Measurements from ENCODE around the gene MLST8. TPM values are rescaled to one million over a fixed set of nuclear protein-coding genes. Genes with fewer than 3 reads are reported as not detected.

The MLST8 gene
- polyA plus RNA-seq, 3 donors: 29.9 to 54.3 (median 30.5) TPM

DNA sequence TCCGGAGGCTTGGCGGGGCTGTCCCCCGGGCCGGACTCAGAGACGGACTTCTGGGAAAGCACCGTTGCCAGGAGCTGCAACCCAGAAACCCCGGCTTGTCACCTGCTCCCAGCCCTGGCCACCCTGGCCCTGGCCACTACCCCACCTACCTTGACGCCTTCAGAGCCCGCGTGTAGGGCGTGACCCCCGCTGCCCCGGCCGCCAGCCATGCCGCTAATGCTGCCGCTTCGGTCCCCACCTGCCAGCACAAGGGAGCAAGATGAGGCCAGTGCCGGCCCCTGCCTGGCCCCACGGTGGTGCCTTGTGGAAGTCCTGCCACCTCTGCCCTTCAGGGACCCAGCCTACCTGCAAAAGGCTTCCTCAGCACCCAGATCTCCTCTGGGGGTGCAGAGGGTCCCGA, 20.3 kb upstream of the MLST8 start:
- H3K4me3 ChIP-seq (replicated peaks in 1 of 3; ENCODE audit: low read depth in 2 of 3, low read length in 3 of 3): no peak overlapping the region
- DNase-seq: no peak
- H3K4me1 Mint-ChIP-seq: no peaks in the 10 kb centered on the region
- intact Hi-C loops (cut with micrococcal nuclease): no loop called here
- H3K4me1 ChIP-seq (ENCODE audit: control insufficient read depth in 1 of 2, insufficient read depth in 2 of 2, low read length in 2 of 2): no peaks in the 10 kb centered on the region
- H3K79me2 ChIP-seq (ENCODE audit: insufficient read depth, low read length): no peaks in the 10 kb centered on the region
- WGBS (ENCODE audit: insufficient coverage): 94% methylated on average over 20 of the region's 20 CpGs
- H3K9ac ChIP-seq (ENCODE audit: insufficient read depth, low read length, poor library complexity, severe bottlenecking): no peak overlapping the region
- H3K4me3 Mint-ChIP-seq: no peak overlapping the region
- H3K4me2 ChIP-seq (replicated peaks; ENCODE audit: extremely low read depth, low read length, poor library complexity, severe bottlenecking): no peak overlapping the region
- no peak overlapping the region for H3K27ac ChIP-seq (ENCODE audit: low read depth in 1 of 2, low read length in 2 of 2)
- H3K9me3 ChIP-seq (replicated peaks in 1 of 2; ENCODE audit: control insufficient read depth in 1 of 2, insufficient read depth in 1 of 2, low read length in 2 of 2): no peaks in the 10 kb centered on the region
- TF ChIP-seq, protein P1, sequence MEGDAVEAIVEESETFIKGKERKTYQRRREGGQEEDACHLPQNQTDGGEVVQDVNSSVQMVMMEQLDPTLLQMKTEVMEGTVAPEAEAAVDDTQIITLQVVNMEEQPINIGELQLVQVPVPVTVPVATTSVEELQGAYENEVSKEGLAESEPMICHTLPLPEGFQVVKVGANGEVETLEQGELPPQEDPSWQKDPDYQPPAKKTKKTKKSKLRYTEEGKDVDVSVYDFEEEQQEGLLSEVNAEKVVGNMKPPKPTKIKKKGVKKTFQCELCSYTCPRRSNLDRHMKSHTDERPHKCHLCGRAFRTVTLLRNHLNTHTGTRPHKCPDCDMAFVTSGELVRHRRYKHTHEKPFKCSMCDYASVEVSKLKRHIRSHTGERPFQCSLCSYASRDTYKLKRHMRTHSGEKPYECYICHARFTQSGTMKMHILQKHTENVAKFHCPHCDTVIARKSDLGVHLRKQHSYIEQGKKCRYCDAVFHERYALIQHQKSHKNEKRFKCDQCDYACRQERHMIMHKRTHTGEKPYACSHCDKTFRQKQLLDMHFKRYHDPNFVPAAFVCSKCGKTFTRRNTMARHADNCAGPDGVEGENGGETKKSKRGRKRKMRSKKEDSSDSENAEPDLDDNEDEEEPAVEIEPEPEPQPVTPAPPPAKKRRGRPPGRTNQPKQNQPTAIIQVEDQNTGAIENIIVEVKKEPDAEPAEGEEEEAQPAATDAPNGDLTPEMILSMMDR (IDR thresholded peaks at IDR 0.05): no peak
- no peaks in the 10 kb centered on the region for H3K27me3 ChIP-seq (ENCODE audit: control insufficient read depth in 2 of 2, insufficient read depth in 2 of 2, low read length in 2 of 2)
- H2AFZ ChIP-seq (ENCODE audit: insufficient read depth, low read depth, low read length, poor library complexity, severe bottlenecking): no peak overlapping the region
- no peaks in the 10 kb centered on the region for H3K36me3 Mint-ChIP-seq
- H3K36me3 ChIP-seq (replicated peaks in 1 of 2; ENCODE audit: control insufficient read depth in 1 of 2, insufficient read depth in 2 of 2, low read length in 2 of 2): no peaks in the 10 kb centered on the region
- no peak overlapping the region for H3K27ac Mint-ChIP-seq
- peaks cover 2 to 5% (median 2%) of the 10 kb centered on the region in 3 donors for H3K27me3 Mint-ChIP-seq (ENCODE audit: low read depth in 3 of 3)
- no peaks in the 10 kb centered on the region for H4K20me1 ChIP-seq (ENCODE audit: insufficient read depth, low read length)
- peaks cover 0 to 2% (median 0%) of the 10 kb centered on the region in 7 donors for H3K9me3 Mint-ChIP-seq

DNA sequence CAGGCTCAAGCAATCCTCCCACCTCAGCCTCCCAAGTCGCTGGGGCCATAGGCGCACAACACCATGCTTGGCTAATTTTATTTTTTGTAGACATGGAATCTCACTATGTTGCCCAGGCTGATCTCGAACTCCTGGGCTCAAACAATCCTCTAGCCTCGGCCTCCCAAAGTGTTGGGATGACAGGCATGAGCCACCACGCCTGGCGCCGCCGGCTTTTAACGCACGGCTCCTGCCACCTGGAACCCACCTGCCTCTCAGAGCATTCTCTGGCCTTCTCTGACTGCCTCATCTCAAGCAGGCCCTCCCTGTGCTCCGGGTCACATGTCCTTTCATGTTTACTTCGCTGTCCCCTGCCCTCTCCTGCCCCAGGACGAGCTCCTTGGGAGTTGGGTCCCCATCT, 19.2 kb upstream of the MLST8 start:
- TF ChIP-seq, protein P1 (IDR thresholded peaks at IDR 0.05): no peak
- H4K20me1 ChIP-seq (ENCODE audit: insufficient read depth, low read length): no peaks in the 10 kb centered on the region
- Mint-ChIP-seq H3K27ac (peak overlapping the region in 1 of 7 donors; percentile 16), H3K4me3 (no peak overlapping the region), H3K4me1 (no peaks in the 10 kb centered on the region), H3K36me3 (no peaks in the 10 kb centered on the region), H3K9me3 (peaks cover 0 to 2% (median 0%) of the 10 kb centered on the region in 7 donors), H3K27me3 (ENCODE audit: low read depth in 3 of 3) (peaks cover 2 to 6% (median 4%) of the 10 kb centered on the region in 3 donors)
- no peak overlapping the region for H3K9ac ChIP-seq (ENCODE audit: insufficient read depth, low read length, poor library complexity, severe bottlenecking)
- H3K4me1 ChIP-seq (ENCODE audit: control insufficient read depth in 1 of 2, insufficient read depth in 2 of 2, low read length in 2 of 2): no peaks in the 10 kb centered on the region
- no peak overlapping the region for H3K4me3 ChIP-seq (replicated peaks in 1 of 3; ENCODE audit: low read depth in 2 of 3, low read length in 3 of 3)
- no peak for DNase-seq
- intact Hi-C loops (cut with micrococcal nuclease): no loop called here
- no peaks in the 10 kb centered on the region for H3K27me3 ChIP-seq (ENCODE audit: control insufficient read depth in 2 of 2, insufficient read depth in 2 of 2, low read length in 2 of 2)
- no peak overlapping the region for H2AFZ ChIP-seq (ENCODE audit: insufficient read depth, low read depth, low read length, poor library complexity, severe bottlenecking)
- no peak overlapping the region for H3K27ac ChIP-seq (ENCODE audit: low read depth in 1 of 2, low read length in 2 of 2)
- WGBS (ENCODE audit: insufficient coverage): 92% methylated on average over 13 of the region's 13 CpGs
- no peaks in the 10 kb centered on the region for H3K9me3 ChIP-seq (replicated peaks in 1 of 2; ENCODE audit: control insufficient read depth in 1 of 2, insufficient read depth in 1 of 2, low read length in 2 of 2)
- no peaks in the 10 kb centered on the region for H3K36me3 ChIP-seq (replicated peaks in 1 of 2; ENCODE audit: control insufficient read depth in 1 of 2, insufficient read depth in 2 of 2, low read length in 2 of 2)
- no peak overlapping the region for H3K4me2 ChIP-seq (replicated peaks; ENCODE audit: extremely low read depth, low read length, poor library complexity, severe bottlenecking)
- H3K79me2 ChIP-seq (ENCODE audit: insufficient read depth, low read length): no peaks in the 10 kb centered on the region

Measured in CD14-positive monocyte (primary cell).